Measurements from ENCODE around the gene PTGIR. TPM values are rescaled to one million over a fixed set of nuclear protein-coding genes. Genes with fewer than 3 reads are reported as not detected.
A peak's percentile ranks its signal among the peaks of the same experiment; 100 is the strongest.

The PTGIR gene
- total and polyA plus RNA-seq, 10 of the 15 experiments (the other 5 are each of a cell fraction or from before 2014, with no cell fraction given): 0.34 to 29.1 (median 9.9) TPM

GRCh38 chr19:46624958-46625661 lies at the start of gene PTGIR (continued):
- 0 out of 2 replicates have a peak, but pooled peaks have one; percentile 4 for TF ChIP-seq MXI1 (IDR thresholded peaks at IDR 0.05; ENCODE audit: low read depth, low read length)
- peak; percentile 73 for TF ChIP-seq IKZF1 (conservative IDR thresholded peaks at IDR 0.05)
- TF ChIP-seq FOXK2 (IDR thresholded peaks at IDR 0.05): no peak
- TF ChIP-seq HDGF (IDR thresholded peaks at IDR 0.05): peak; percentile 96
- no peak for TF ChIP-seq BCL3 (IDR thresholded peaks at IDR 0.05; ENCODE audit: borderline replicate concordance, insufficient read depth, low read depth, low read length, poor library complexity, severe bottlenecking)
- TF ChIP-seq NBN (IDR thresholded peaks at IDR 0.05): peak; percentile 90
- TF ChIP-seq MYC (IDR thresholded peaks at IDR 0.05; ENCODE audit: insufficient read depth, insufficient read length, insufficient replicate concordance, low read length, severe bottlenecking): no peak
- TF ChIP-seq ATF3 (IDR thresholded peaks at IDR 0.05; ENCODE audit: borderline replicate concordance, extremely low read depth, low read depth, low read length): no peak
- peak in 1 of 2 experiments; percentile 38; a peak in 1 of 4 replicates for TF ChIP-seq BHLHE40 (IDR thresholded peaks at IDR 0.05; ENCODE audit: borderline replicate concordance in 1 of 2, low read depth in 2 of 2, low read length in 1 of 2)
- peak; percentile 62 for TF ChIP-seq POLR2A (IDR thresholded peaks at IDR 0.05; ENCODE audit: low read depth, low read length)
- peak; percentile 77 for TF ChIP-seq EED (IDR thresholded peaks at IDR 0.05; ENCODE audit: low read depth)
- peak; percentile 57; the same call in 1 of the 2 replicates for TF ChIP-seq POLR2AphosphoS5 (IDR thresholded peaks at IDR 0.05; ENCODE audit: low read length)
- no peak for TF ChIP-seq STAT1 (conservative IDR thresholded peaks at IDR 0.05)
- TF ChIP-seq IKZF2 (IDR thresholded peaks at IDR 0.05): peak; percentile 80 to 85
- TF ChIP-seq ZNF217 (IDR thresholded peaks at IDR 0.05): no peak
- 0 out of 2 replicates have a peak, but pooled peaks have one; percentile 16 for TF ChIP-seq YY1 (IDR thresholded peaks at IDR 0.05; ENCODE audit: low read depth, low read length)
- peak; percentile 44; the same call in 1 of the 2 replicates for TF ChIP-seq ZNF687 (IDR thresholded peaks at IDR 0.05)

Data from GM12878 (cell line).